Activated naive CD8-positive, alpha-beta T cell treated with anti-CD3 and anti-CD28 coated beads, Interleukin-2, amount 10 ng/mL, durations not matched to agents 7 days and 5 days (primary cell): ENCODE data around the gene OR5W2. TPM values are rescaled to one million over a fixed set of nuclear protein-coding genes. Genes with fewer than 3 reads are reported as not detected.

Experiments
- total RNA-seq, 2 experiments: library from RNA; stranded (reverse); gene quantifications; one replicate each; pipeline ENCODE4 v1.2.3, GENCODE V29; 2021

Gene OR5W2
- total RNA-seq, 2 experiments from 2014 or later: not detected

Other genes with a start within 250 kb of the OR5W2 start
- gene OR5D13, start 141.1 kb downstream of the OR5W2 start, total RNA-seq: not detected
- gene OR5D14, start 119.0 kb downstream of the OR5W2 start, total RNA-seq: not detected
- not detected for gene OR5L1, start 103.2 kb downstream of the OR5W2 start, total RNA-seq
- not detected for gene OR5D18, start 95.0 kb downstream of the OR5W2 start, total RNA-seq
- gene OR5L2, start 87.4 kb downstream of the OR5W2 start, total RNA-seq: not detected
- not detected for gene OR5D16, start 75.8 kb downstream of the OR5W2 start, total RNA-seq
- not detected for gene TRIM51, start 31.3 kb downstream of the OR5W2 start, total RNA-seq
- gene OR5I1, start 21.8 kb upstream of the OR5W2 start, total RNA-seq: not detected
- gene OR10AG1, start 55.4 kb upstream of the OR5W2 start, total RNA-seq: not detected
- not detected for gene OR5F1, start 80.0 kb upstream of the OR5W2 start, total RNA-seq
- gene OR5AS1, start 113.1 kb upstream of the OR5W2 start, total RNA-seq: not detected
- not detected for gene OR8I2, start 178.7 kb upstream of the OR5W2 start, total RNA-seq
- gene OR8H2, start 189.1 kb upstream of the OR5W2 start, total RNA-seq: not detected
- gene OR8H3, start 207.8 kb upstream of the OR5W2 start, total RNA-seq: not detected
- gene OR8J3, start 225.6 kb upstream of the OR5W2 start, total RNA-seq: not detected
- gene OR8K5, start 245.7 kb upstream of the OR5W2 start, total RNA-seq: not detected